SIG-M5 treated with dmso at 0.1 percent for 504 hours (cell line): Measurements from ENCODE around the gene TSPAN6.

Source experiments
- DNase-seq: peaks from one replicate; lab custom pipeline; 2025; ENCODE audit not compliant: unreplicated experiment; lab: John Stamatoyannopoulos, UW

The TSPAN6 gene

DNA sequence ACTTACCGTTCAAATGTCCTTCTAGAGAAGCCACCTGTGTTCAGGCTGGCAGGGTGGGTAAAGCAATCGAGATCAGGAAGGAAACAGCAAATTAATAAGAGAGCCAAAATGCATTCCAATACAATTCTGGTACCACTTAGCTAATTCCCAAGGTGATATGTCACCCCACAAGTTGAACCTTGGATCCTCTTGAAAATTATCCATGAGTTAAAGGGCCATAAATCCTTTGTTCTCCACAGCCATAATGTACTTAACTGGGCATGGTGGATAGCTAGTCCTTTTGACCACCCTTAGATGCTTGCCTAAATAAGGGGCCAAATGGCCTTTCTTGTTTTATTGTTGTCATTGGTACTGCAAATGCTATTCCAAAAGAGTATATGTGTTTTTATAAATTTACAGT lies 49.9 kb downstream of the TSPAN6 start:
- no peak for DNase-seq

DNA sequence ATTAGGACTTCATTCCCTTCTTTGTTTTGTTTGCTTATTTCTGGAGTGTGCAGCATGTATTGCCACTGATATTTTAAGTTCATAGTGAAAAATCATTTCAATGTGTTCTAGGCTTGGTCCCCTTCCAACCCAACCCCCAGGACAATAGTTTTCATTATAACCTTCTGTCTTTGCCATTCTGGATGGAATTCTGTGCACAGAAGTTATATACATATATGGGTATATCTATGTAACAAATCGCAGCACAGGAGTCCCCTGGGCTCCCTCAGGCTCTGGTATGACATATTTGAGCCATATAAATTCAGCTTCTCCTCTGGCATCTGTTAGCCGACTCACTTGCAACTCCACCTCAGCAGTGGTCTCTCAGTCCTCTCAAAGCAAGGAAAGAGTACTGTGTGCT lies 52.0 kb downstream of the TSPAN6 start, which contains the start of gene TNMD:
TSS of gene TNMD (plus strand) at position 326 of the 400 bp plus-strand sequence. CDS start 83 bp downstream, outside the sequence.
- no peak for DNase-seq
